Urinary bladder (tissue), 4 donors: ENCODE results near the gene TFEB. TPM values are rescaled to one million over a fixed set of nuclear protein-coding genes. Genes with fewer than 3 reads are reported as not detected.

ENCODE experiments used
- DNase-seq: peaks from one replicate; pipeline ENCODE4 v3.0.0-alpha.2; 2015; ENCODE audit errors: extremely low spot score
- H3K27ac ChIP-seq: one replicate; pipeline ENCODE4 v1.5.1; 2013; ENCODE audit warnings: low read depth, mild to moderate bottlenecking, moderate library complexity
- H3K36me3 ChIP-seq: one replicate; pipeline ENCODE4 v1.6.1; 2013; ENCODE audit warnings: mild to moderate bottlenecking, moderate library complexity; ENCODE audit not compliant: insufficient read depth
- H3K4me1 ChIP-seq: one replicate; pipeline ENCODE4 v1.6.1; 2013; ENCODE audit warnings: mild to moderate bottlenecking, moderate library complexity; ENCODE audit not compliant: insufficient read depth
- H3K4me3 ChIP-seq: one replicate; pipeline ENCODE4 v1.5.1; 2013; ENCODE audit warnings: low read depth, low read length
- WGBS: extraction: QIAGEN DNeasy Blood & Tissue Kit; methylation state at CpG from one replicate; pipeline ENCODE4 v1.1.7; 2013; 5-methylcytosine and 5-hydroxymethylcytosine counted together
- polyA plus RNA-seq: library from polyadenylated mRNA; stranded (reverse); fragments of 200-250 nt; gene quantifications from one replicate; pipeline ENCODE4 v1.2.3, GENCODE V29; 2013
- total RNA-seq: library from RNA; depleted of rRNA; stranded (reverse); fragments of >200 nt; gene quantifications from one replicate; pipeline ENCODE4 v1.2.3, GENCODE V29; 2014
- donor health status: healthy with polysubstance abuse.
- donor health status: healthy.

The TFEB gene
- total and polyA plus RNA-seq, 2 donors, result 4.3 to 25.4 TPM

DNA sequence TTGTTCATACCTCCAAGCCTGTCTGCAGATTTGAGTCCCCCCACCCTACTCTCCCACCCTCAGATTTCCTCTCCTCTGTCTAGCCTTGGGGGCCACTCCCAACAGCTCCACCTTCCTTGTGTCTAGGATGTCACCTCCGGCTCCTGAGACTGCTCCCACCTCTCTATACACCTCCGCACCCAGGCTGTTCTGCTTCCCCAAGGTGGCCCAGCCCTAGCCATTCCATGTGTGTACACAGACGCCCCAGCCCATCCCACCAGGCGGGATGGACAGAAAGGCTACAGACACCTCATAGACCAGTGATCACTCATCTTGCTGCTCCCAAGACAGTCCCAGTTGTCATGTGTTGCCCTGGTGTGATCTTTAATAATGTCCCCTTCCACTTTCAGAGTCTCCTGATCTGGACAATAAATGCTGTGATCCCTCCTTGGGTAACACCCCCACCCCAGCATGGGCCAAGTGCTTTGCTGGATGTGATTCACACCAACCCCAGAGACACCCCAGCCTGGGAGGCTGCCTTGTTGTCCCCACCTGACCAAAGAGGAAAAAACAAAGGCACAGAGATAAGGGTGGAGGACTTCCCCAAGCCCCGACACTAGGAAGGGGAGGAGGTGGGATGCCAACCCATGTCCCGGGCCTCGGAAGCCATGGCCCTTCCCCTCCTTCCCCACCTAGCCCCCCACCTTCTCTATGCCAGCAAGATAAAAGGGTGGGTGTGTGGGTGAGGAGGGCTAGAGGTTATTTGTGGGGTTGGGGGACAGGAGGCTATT lies 61.0 kb downstream of the TFEB start:
- Histone ChIP-seq H3K4me3 (no peak overlapping the region), H3K27ac (no peak overlapping the region), H3K4me1 (no peaks in the 10 kb centered on the region), H3K36me3 (no peaks in the 10 kb centered on the region)
- DNase-seq, result no peak
- 88% methylated on average over 7 of the region's 7 CpGs for WGBS

DNA sequence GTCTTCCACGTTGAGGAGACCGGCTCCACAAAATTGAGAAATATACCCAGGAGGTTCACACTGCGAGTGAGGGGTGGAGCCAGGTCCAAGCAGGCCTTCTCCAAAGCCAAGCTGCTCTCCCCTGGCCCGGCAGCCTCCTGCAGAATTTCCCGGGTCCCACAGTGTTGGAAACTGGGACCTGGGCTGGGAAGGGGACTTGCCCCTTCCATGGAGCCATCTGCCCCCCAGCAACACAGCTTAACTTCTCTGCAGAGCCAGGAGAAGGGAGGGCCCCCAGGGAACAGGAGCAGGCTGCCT lies 61.8 kb downstream of the TFEB start:
- no peak overlapping the region for H3K27ac ChIP-seq
- WGBS, result 73% methylated on average over 5 of the region's 5 CpGs
- no peak overlapping the region for H3K4me3 ChIP-seq
- H3K36me3 ChIP-seq, result no peaks in the 10 kb centered on the region
- H3K4me1 ChIP-seq, result no peaks in the 10 kb centered on the region
- DNase-seq, result no peak

DNA sequence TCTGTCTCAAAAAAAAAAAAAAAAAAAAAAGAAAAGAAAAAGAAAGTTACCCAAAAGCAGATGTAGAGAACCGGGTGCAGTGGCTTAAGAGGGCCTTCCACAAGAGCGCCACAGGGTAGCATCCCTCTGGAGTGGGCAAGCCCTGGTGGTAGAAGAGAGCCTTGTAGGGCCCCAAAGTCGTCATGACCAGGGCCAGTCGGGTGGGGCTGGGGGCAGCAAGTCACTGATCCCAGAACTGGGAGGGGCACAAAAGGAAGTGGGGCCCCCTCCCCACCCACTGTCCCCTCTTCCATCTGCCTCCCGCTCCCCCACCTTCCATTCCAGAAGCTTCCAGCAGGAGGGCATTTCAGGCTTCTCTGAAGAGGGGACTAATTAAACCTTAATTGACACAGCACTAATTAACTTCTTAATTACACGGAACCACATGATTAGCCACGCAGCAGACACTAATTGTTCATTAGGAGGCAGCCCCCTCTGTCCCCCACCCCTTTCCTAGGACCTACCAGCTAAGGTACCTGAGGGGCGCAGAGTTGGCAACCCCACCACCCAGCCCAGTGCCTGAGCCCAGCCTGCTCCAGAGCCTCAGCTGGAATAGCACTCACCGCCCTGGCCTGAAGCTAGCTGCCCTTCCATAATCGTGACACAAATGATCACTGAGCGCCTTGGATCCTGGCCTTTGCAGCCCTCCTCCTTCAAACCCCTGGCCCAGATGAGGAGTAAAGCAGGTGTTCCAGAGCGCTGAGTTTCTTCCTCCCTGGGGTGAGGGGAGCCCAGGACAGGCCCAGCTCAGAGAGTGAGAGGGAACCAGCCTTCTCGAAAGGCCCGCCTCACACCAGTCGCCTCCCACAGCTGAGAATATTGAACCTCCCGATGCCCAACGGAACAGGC lies 62.3 kb downstream of the TFEB start:
- DNase-seq, result no peak
- no peaks in the 10 kb centered on the region for H3K4me1 ChIP-seq

DNA sequence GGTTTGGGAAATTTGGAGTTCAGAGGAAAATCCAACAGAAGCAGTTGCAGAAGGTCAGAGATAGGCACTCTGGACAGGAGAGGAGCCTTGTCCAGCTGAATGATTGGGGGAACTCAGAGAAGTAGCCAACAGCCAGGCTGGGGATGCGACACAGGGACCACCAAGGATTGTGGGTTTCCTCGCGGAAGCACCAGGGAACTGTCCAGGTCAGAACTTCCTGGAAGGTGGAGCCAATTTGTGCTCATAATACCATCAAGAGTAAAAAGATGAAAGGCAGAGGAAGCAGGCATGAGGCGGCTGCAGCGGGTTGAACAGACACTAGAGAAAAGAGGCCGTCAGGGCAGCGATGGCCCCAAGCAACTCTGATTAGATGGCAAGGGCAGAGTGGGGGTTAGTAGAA lies 63.4 kb downstream of the TFEB start:
- H3K4me3 ChIP-seq, result no peak overlapping the region
- no peaks in the 10 kb centered on the region for H3K36me3 ChIP-seq
- WGBS, result 73% methylated on average over 7 of the region's 7 CpGs
- no peak overlapping the region for H3K27ac ChIP-seq
- no peak for DNase-seq
- H3K4me1 ChIP-seq, result no peaks in the 10 kb centered on the region

More for the DNA sequence above, 62.3 kb downstream of the TFEB start:
- no peak overlapping the region for H3K4me3 ChIP-seq
- WGBS, result 85% methylated on average over 17 of the region's 17 CpGs
- H3K27ac ChIP-seq, result no peak overlapping the region
- no peaks in the 10 kb centered on the region for H3K36me3 ChIP-seq

DNA sequence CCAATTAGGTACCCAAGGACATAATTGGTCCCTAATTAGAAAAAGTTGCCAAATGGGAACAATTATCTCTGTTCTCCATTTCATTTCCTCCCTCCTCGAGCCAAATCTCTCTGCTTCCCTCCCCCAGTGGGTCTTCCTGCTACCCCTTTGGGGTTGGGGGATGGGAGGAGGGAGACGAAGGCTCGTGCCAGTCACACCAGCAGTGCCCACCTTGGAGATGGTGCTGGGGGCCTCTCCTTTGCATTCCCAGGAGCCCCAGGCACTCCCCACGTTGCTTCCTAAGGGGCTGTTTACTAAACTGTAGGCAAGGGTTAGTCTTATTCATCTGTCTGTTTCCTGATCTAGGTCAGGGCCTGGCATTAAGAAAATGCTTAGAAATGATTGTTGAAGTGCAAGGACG lies 64.0 kb downstream of the TFEB start:
- WGBS, result 43% methylated on average over 5 of the region's 5 CpGs
- Histone ChIP-seq H3K36me3 (no peaks in the 10 kb centered on the region), H3K27ac (no peak overlapping the region), H3K4me3 (no peak overlapping the region), H3K4me1 (no peaks in the 10 kb centered on the region)
- no peak for DNase-seq

DNA sequence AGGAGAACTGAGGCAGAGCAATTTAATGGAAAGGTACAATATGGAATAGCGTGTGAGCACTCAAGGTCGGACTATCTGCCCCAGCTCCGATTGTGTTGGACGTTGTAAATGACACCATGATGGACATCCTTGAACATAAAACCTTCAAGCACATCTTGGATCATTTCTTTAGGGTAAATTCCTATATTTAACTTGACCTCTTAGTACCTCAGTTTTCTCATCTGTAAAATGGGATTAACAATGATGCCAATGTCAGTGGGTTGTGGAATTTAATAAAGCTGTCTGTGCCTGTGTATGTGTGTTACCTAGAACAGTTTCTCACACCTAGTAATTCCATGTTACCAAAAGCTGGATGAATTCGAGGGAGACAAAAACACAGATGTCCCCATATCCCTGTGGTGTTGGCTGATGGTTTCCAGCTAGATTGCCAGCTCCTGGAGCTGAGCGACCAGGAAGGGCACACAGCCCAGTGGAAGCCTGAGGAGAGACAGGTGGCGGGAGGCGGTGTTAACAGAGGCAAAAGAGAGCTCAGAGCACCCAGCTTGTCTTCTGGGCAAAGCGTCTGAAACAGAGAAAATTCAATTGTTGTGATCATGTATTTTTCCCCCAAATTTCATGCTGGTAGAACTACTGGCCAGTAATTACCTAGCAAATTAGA lies 64.6 kb downstream of the TFEB start:
- 73% methylated on average over 9 of the region's 9 CpGs for WGBS
- no peaks in the 10 kb centered on the region for H3K36me3 ChIP-seq
- no peak overlapping the region for H3K4me3 ChIP-seq
- H3K27ac ChIP-seq, result no peak overlapping the region
- DNase-seq, result no peak
- no peaks in the 10 kb centered on the region for H3K4me1 ChIP-seq

DNA sequence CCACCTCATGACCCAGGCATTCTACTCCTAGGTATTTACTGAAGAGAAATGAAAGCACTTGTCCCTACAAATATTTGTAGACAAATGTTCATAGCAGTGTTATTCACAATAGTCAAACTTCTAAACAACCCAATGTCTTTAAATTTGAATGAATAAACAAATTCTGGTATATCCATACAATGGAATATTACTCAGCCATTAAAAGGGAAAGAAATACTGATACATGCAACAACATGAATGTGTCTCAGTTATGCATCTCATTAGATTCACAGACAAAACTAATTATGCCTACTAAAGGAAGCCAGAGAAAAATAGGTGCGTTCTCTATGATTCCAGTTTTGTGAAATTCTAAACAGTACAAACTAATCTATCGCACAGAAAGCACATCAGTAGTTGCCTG lies 66.4 kb downstream of the TFEB start:
- Histone ChIP-seq H3K4me1 (no peaks in the 10 kb centered on the region), H3K4me3 (no peak overlapping the region)
- DNase-seq, result no peak

DNA sequence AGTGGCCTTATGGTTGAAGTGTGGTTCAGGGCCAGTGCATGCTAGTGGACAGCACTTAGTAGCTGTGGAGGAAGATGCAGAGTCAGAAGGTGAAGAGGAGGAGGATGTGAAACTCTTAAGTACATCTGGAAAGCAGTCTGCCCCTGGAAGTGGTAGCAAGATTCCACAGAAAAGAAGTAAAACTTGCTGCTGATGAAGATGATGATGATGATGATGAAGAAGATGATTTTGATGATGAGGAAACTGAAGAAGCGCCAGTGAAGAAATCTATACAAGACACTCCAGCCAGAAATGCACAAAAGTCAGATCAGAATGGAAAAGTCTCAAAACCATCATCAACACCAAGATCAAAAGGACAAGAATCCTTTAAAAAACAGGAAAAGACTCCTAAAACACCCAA lies 68.2 kb downstream of the TFEB start:
- Histone ChIP-seq H3K27ac (no peak overlapping the region), H3K4me1 (no peaks in the 10 kb centered on the region), H3K4me3 (no peak overlapping the region), H3K36me3 (no peaks in the 10 kb centered on the region)
- WGBS, result 97% methylated on average over 1 of the region's 1 CpG
- DNase-seq, result no peak

More for the DNA sequence above, 66.4 kb downstream of the TFEB start:
- Histone ChIP-seq H3K27ac (no peak overlapping the region), H3K36me3 (no peaks in the 10 kb centered on the region)
- WGBS, result 97% methylated on average over 2 of the region's 2 CpGs

DNA sequence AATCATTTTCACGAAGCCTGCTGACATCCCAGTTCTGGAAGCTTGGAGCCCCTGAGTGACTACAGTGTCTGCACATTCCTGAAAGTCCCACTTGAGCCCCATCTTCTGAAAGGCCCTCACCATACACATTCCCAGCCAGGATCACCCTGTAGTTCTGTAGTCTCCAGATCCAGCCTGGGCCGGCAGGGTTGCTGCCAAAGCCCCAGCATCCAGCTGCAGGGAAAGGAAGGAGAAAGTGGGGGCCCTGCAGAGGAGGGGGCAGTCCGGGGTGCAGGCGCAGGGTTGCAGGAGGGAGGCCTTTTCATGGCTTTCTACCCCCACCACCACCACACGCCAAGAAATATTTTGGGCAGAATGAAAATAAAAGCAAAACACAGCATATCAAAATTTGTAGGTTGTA lies 71.1 kb downstream of the TFEB start:
- H3K36me3 ChIP-seq, result no peaks in the 10 kb centered on the region
- 85% methylated on average over 5 of the region's 5 CpGs for WGBS
- no peak for DNase-seq
- H3K4me3 ChIP-seq, result no peak overlapping the region
- H3K4me1 ChIP-seq, result no peaks in the 10 kb centered on the region
- no peak overlapping the region for H3K27ac ChIP-seq

DNA sequence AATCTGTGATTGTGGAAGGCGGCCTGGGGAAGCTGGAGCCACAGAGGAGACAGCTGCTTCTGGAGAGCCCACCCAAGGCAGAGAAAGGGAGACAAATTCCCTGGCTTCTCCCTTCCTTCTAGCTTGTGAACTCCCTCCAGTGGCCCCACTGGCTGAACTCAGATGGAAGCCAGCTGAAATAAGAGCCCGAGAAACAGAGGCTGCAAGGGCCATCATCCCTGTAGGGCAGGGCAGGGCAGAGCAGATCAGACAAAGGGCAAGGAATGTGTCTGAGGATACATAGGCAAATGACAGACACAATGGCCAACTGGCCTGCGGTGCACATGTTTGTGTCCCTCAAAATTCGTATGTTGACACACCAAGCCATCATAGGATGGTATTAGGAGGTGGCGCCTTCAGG lies 71.8 kb downstream of the TFEB start:
- Histone ChIP-seq H3K36me3 (no peaks in the 10 kb centered on the region), H3K27ac (no peak overlapping the region), H3K4me1 (no peaks in the 10 kb centered on the region), H3K4me3 (no peak overlapping the region)
- 81% methylated on average over 5 of the region's 5 CpGs for WGBS
- DNase-seq, result no peak

DNA sequence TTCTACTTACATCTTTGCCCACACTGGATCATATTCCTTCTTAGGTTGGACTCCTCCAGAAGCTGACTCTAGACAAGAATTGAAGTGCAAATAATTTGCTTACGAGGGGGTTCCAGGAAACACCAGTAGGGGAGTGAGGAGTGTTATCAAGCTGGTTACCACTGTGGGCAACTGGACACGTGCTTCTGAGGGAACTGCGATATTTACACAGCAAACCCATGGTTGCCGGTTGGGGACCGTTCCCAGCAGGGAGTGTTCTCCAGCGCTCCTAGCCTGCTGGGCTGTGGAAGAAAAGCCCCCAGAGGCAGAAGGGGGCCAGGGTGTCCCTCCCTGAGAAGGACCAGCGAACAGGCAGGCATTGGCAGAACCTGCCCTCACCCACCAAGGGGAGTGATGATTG lies 75.5 kb downstream of the TFEB start:
- no peaks in the 10 kb centered on the region for H3K4me1 ChIP-seq
- WGBS, result 71% methylated on average over 7 of the region's 7 CpGs

DNA sequence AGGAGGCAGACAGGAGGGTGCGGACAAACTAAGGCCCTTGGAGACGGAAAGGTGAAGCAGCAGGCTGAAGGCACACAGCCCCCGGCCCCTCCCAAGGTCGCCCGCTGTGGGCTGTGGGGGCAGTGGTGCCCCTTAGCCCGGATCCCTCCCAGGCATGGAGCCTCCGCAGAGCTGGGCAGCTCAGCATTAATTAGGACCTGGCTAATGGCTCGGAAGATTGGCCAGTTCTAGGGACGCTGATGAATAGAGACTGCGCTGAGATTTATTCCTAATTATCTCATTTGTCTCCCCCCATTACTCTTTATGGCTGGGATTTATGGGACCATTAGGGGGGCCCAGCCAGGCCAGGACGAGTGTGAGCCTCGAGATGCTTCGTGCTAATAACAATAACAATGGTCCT lies 76.8 kb downstream of the TFEB start:
- no peak for DNase-seq
- no peak overlapping the region for H3K4me3 ChIP-seq
- 88% methylated on average over 13 of the region's 13 CpGs for WGBS
- no peaks in the 10 kb centered on the region for H3K4me1 ChIP-seq
- no peak overlapping the region for H3K27ac ChIP-seq
- H3K36me3 ChIP-seq, result no peaks in the 10 kb centered on the region

More for the DNA sequence above, 75.5 kb downstream of the TFEB start:
- Histone ChIP-seq H3K4me3 (no peak overlapping the region), H3K36me3 (no peaks in the 10 kb centered on the region), H3K27ac (no peak overlapping the region)
- no peak for DNase-seq

DNA sequence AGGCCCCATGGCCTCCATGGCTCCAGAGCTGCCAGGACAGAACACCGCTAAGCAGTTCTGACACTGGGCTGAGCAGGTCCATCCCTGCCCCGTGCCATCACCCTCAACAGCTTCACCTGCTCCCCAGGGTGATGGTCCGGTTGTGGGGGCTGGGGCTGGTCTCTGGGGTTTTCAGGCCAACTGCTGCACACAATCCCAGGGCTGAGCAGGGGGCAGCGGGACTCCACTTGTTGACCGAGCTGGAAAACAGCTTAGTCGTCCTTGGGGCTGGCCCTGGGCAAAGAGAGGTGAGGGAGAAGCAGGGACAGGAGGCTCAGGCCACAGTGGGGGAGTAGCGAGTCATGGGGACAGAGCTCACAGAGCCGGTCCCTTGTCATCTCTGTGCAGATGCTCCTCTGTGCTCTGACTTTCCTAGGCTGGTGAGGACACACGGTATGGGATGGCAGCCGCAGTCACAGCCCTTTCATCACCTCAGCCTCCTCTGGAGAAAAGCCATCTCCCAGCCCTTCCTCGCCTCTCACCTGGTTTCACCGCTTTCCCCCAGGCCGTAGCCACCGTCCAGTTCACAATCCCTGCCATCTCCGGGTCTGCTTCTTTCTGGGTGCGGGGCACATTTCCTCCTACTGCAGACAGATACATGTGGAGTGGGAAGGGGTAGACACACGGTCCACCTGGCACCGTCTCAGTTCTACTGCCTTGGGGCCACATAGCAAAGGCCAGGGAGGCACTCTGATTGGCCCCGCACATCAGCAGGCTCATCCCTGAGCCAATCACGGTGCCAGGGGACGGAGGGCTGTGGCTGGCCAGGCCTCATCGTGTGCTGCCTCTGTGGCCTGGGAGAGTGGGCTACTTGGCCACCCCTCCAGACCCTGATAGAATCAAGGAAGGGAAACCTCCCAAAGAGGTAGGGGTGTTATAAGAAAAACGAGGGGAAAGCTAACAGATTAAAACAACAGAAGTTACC lies 78.0 kb downstream of the TFEB start:
- WGBS, result 91% methylated on average over 23 of the region's 23 CpGs
- H3K4me3 ChIP-seq, result no peak overlapping the region
- no peaks in the 10 kb centered on the region for H3K4me1 ChIP-seq
- DNase-seq, result no peak
- H3K36me3 ChIP-seq, result no peaks in the 10 kb centered on the region
- no peak overlapping the region for H3K27ac ChIP-seq
